ENCODE data around the gene HYOU1.

DNA sequence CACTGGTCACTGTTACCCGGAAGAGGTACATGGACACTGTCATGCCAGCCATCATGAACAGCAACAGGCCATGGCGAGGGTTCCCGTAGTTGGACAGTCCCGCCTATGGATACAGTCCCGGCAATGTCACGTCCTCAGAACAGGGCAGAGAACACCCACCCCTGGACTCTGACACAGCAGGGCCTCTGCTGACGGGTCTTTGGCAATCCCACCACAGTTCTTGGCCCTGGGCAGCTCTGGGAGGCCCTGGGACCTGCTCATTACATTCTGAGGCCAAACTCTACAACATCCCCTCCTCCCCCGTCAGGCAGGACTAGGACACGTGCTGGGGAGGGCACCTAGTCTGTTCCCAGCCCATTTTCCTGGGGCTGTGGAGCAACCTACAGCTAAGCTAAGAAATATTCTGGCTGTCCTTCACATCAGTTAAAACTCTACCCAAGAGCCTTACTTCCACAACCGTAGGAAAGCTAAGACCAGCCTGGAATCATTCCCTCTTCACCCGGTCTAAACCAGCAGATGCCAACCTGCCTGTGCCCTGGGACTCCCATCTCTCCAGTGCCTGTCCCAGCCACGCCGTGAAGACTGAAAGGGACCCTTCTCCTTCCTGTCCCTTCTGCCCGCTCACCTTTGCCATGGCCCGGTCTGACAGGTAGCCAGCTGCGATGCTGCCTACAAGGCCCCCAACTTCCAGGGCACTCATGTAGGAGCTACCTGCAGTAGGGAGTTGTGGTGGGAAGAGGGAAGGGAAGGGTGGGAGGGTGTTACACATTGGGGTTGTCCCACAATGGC, 30.8 kb downstream of the HYOU1 start:
- TF ChIP-seq, protein P1, sequence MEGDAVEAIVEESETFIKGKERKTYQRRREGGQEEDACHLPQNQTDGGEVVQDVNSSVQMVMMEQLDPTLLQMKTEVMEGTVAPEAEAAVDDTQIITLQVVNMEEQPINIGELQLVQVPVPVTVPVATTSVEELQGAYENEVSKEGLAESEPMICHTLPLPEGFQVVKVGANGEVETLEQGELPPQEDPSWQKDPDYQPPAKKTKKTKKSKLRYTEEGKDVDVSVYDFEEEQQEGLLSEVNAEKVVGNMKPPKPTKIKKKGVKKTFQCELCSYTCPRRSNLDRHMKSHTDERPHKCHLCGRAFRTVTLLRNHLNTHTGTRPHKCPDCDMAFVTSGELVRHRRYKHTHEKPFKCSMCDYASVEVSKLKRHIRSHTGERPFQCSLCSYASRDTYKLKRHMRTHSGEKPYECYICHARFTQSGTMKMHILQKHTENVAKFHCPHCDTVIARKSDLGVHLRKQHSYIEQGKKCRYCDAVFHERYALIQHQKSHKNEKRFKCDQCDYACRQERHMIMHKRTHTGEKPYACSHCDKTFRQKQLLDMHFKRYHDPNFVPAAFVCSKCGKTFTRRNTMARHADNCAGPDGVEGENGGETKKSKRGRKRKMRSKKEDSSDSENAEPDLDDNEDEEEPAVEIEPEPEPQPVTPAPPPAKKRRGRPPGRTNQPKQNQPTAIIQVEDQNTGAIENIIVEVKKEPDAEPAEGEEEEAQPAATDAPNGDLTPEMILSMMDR (IDR thresholded peaks at IDR 0.05), result no peak
- TF ChIP-seq POLR2A (IDR thresholded peaks at IDR 0.05), result no peak
